HEK293 (cell line): ENCODE measurements around the gene TMEM158.

Source experiments
- EGR2 ChIP-seq: fragments of 450-650 bp; formaldehyde crosslinking; IDR thresholded peaks from 2 replicates; pipeline ENCODE4 v1.5.1; 2016; ENCODE audit warnings: low read depth, missing biosample characterization, missing genetic modification characterization
- FEZF1 ChIP-seq: fragments of 450-650 bp; formaldehyde crosslinking; IDR thresholded peaks from 2 replicates; pipeline ENCODE4 v1.5.1; 2016; ENCODE audit warnings: missing biosample characterization, missing genetic modification characterization
- PRDM1 ChIP-seq: fragments of 450-650 bp; formaldehyde crosslinking; IDR thresholded peaks from 2 replicates; pipeline ENCODE4; 2016; ENCODE audit warnings: missing biosample characterization, missing genetic modification characterization
- RBAK ChIP-seq: fragments of 450-650 bp; formaldehyde crosslinking; IDR thresholded peaks from 2 replicates; pipeline ENCODE4 v1.5.1; 2016; ENCODE audit warnings: missing biosample characterization, missing genetic modification characterization
- SCRT2 ChIP-seq: fragments of 450-650 bp; formaldehyde crosslinking; IDR thresholded peaks from 2 replicates; pipeline ENCODE4 v1.5.1; 2016; ENCODE audit warnings: missing biosample characterization, missing genetic modification characterization
- SP2 ChIP-seq: fragments of 450-650 bp; formaldehyde crosslinking; IDR thresholded peaks from 2 replicates; pipeline ENCODE4 v1.5.1; 2016; ENCODE audit warnings: missing biosample characterization, missing genetic modification characterization
- TRIM28 ChIP-seq: IDR thresholded peaks from 2 replicates; pipeline ENCODE4 v1.6.1; 2011; ENCODE audit warnings: low read length, control low read depth, borderline replicate concordance
- ZBTB17 ChIP-seq: fragments of 450-650 bp; formaldehyde crosslinking; IDR thresholded peaks from 2 replicates; pipeline ENCODE4 v1.5.1; 2016; ENCODE audit warnings: missing biosample characterization, missing genetic modification characterization
- ZFP3 ChIP-seq: fragments of 450-650 bp; formaldehyde crosslinking; IDR thresholded peaks from 2 replicates; pipeline ENCODE4 v1.5.1; 2016; ENCODE audit warnings: low read depth, missing biosample characterization, missing genetic modification characterization
- ZFP37 ChIP-seq: fragments of 450-650 bp; formaldehyde crosslinking; IDR thresholded peaks from 2 replicates; pipeline ENCODE4 v1.5.1; 2016; ENCODE audit warnings: missing biosample characterization, missing genetic modification characterization
- ZFP69B ChIP-seq: fragments of 450-650 bp; formaldehyde crosslinking; IDR thresholded peaks from 2 replicates; pipeline ENCODE4 v1.5.1; 2016; ENCODE audit warnings: missing biosample characterization, missing genetic modification characterization
- ZIC2 ChIP-seq: fragments of 450-650 bp; formaldehyde crosslinking; IDR thresholded peaks from 2 replicates; pipeline ENCODE4 v1.5.1; 2016; ENCODE audit warnings: missing biosample characterization, missing genetic modification characterization
- ZNF112 ChIP-seq: fragments of 450-650 bp; formaldehyde crosslinking; IDR thresholded peaks from 2 replicates; pipeline ENCODE4 v1.5.0; 2017; ENCODE audit warnings: missing biosample characterization, missing genetic modification characterization
- ZNF114 ChIP-seq: fragments of 450-650 bp; formaldehyde crosslinking; IDR thresholded peaks from 2 replicates; pipeline ENCODE4 v1.5.0; 2017; ENCODE audit warnings: missing biosample characterization, missing genetic modification characterization
- ZNF132 ChIP-seq: fragments of 450-650 bp; formaldehyde crosslinking; IDR thresholded peaks from 2 replicates; pipeline ENCODE4 v1.5.1; 2017; ENCODE audit warnings: missing biosample characterization, missing genetic modification characterization, borderline replicate concordance
- ZNF16 ChIP-seq: fragments of 450-650 bp; formaldehyde crosslinking; IDR thresholded peaks from 2 replicates; pipeline ENCODE4 v1.5.1; 2016; ENCODE audit warnings: low read depth, missing biosample characterization, missing genetic modification characterization
- ZNF169 ChIP-seq: fragments of 450-650 bp; formaldehyde crosslinking; IDR thresholded peaks from 2 replicates; pipeline ENCODE4 v1.5.1; 2016; ENCODE audit warnings: missing biosample characterization, missing genetic modification characterization
- ZNF19 ChIP-seq: fragments of 450-650 bp; formaldehyde crosslinking; IDR thresholded peaks from 2 replicates; pipeline ENCODE4; 2016; ENCODE audit warnings: missing biosample characterization, missing genetic modification characterization, low read depth
- ZNF2 ChIP-seq: fragments of 450-650 bp; formaldehyde crosslinking; IDR thresholded peaks from 2 replicates; pipeline ENCODE4 v1.5.1; 2016; ENCODE audit warnings: missing biosample characterization, missing genetic modification characterization
- ZNF223 ChIP-seq: fragments of 450-650 bp; formaldehyde crosslinking; IDR thresholded peaks from 2 replicates; pipeline ENCODE4 v1.5.1; 2016; ENCODE audit warnings: missing biosample characterization, missing genetic modification characterization
- ZNF416 ChIP-seq: fragments of 450-650 bp; formaldehyde crosslinking; IDR thresholded peaks from 2 replicates; pipeline ENCODE4 v1.5.1; 2016; ENCODE audit warnings: missing biosample characterization, missing genetic modification characterization
- ZNF548 ChIP-seq: fragments of 450-650 bp; formaldehyde crosslinking; IDR thresholded peaks from 2 replicates; pipeline ENCODE4 v1.5.1; 2016; ENCODE audit warnings: missing biosample characterization, missing genetic modification characterization
- ZNF624 ChIP-seq: fragments of 450-650 bp; formaldehyde crosslinking; IDR thresholded peaks from 2 replicates; pipeline ENCODE4 v1.5.1; 2017; ENCODE audit warnings: missing biosample characterization, missing genetic modification characterization
- ZNF626 ChIP-seq: fragments of 450-650 bp; sonication (Bioruptor Pico); formaldehyde crosslinking; IDR thresholded peaks from 2 replicates; pipeline ENCODE4 v1.5.1; 2018; ENCODE audit warnings: missing biosample characterization, missing genetic modification characterization, inconsistent platforms
- ZNF664 ChIP-seq: fragments of 450-650 bp; formaldehyde crosslinking; IDR thresholded peaks from 2 replicates; pipeline ENCODE4 v1.5.1; 2016; ENCODE audit warnings: missing biosample characterization, missing genetic modification characterization
- ZNF776 ChIP-seq: fragments of 450-650 bp; formaldehyde crosslinking; IDR thresholded peaks from 2 replicates; pipeline ENCODE4 v1.5.0; 2017; ENCODE audit warnings: missing biosample characterization, missing genetic modification characterization, borderline replicate concordance
- ZNF791 ChIP-seq: fragments of 450-650 bp; formaldehyde crosslinking; IDR thresholded peaks from 2 replicates; pipeline ENCODE4 v1.5.1; 2016; ENCODE audit warnings: missing biosample characterization, missing genetic modification characterization
- ZSCAN16 ChIP-seq: fragments of 450-650 bp; formaldehyde crosslinking; IDR thresholded peaks from 2 replicates; pipeline ENCODE4 v1.5.1; 2016; ENCODE audit warnings: missing biosample characterization, missing genetic modification characterization
- ZSCAN30 ChIP-seq: fragments of 450-650 bp; IDR thresholded peaks from 2 replicates; pipeline ENCODE4 v1.5.1; 2018; ENCODE audit warnings: missing biosample characterization, mild to moderate bottlenecking, missing genetic modification characterization, moderate library complexity
- TF ChIP-seq, protein P1 (sequence below): fragments of 450-650 bp; formaldehyde crosslinking; IDR thresholded peaks from 2 replicates; pipeline ENCODE4 v1.5.1; 2017; ENCODE audit warnings: missing biosample characterization, mild to moderate bottlenecking, missing genetic modification characterization, moderate library complexity
- TF ChIP-seq, protein P2 (sequence below): fragments of 450-650 bp; formaldehyde crosslinking; IDR thresholded peaks from 2 replicates; pipeline ENCODE4 v1.5.1; 2017; ENCODE audit warnings: missing biosample characterization, missing genetic modification characterization
- TF ChIP-seq, protein P3 (sequence below): fragments of 450-650 bp; formaldehyde crosslinking; IDR thresholded peaks from 2 replicates; pipeline ENCODE4 v1.5.1; 2016; ENCODE audit warnings: missing biosample characterization, missing genetic modification characterization
- TF ChIP-seq, protein P4 (sequence below): fragments of 450-650 bp; formaldehyde crosslinking; conservative IDR thresholded peaks from 2 replicates; pipeline ENCODE4 v1.5.1; 2016; ENCODE audit warnings: low read depth, missing biosample characterization, missing genetic modification characterization

The TMEM158 gene

DNA sequence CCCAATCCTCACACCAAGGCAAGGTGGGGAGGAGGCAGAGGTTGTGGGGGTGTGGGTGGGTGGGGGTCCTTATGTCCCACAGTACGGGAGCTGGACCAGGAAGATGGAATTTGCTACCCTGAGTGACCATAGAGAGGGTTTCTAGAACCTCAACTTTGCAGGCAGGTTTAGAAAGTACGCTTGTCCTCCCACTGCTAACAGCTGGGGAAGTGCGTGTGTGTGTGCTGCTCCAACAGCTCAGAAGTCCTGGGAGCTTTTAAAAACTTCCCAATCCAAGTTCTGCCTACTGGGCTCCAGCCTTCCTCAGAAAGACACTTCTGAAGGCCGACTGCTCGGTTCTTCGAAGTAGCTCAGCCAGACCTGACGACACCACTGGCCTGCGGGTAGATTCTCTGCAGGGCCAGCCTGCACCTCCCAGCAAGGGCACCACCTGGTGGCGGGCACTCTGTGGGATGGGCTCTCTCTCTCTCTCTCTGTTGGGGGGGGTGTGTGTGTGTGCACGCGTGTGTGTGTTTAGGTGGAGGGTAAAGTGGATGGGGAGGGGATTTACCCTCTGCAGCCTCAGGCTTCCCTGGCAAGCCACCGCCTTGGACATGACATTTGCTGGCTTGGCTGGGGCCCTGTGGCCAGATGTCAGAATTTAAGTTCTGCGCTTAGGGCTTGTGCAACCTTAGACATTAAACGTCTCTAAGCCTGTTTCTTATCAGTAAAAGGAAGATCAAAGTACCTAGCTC, 15.6 kb downstream of the TMEM158 start (continued):
- TF ChIP-seq EGR2 (tag by site-specific recombination) (no peak), SCRT2 (tag by site-specific recombination) (no peak), ZNF19 (no peak), ZFP3 (no peak), ZNF223 (tag by site-specific recombination) (0 out of 2 replicates have a peak, but pooled peaks have one; percentile 16), ZFP37 (0 out of 2 replicates have a peak, but pooled peaks have one; percentile 38), RBAK (tag by site-specific recombination) (no peak), ZFP69B (tag by site-specific recombination) (no peak), ZNF776 (tag by site-specific recombination) (no peak), ZNF16 (tag by site-specific recombination) (no peak), ZNF169 (no peak), TRIM28 (no peak), ZNF626 (tag by site-specific recombination) (no peak), FEZF1 (no peak), ZNF548 (no peak), ZBTB17 (peak; percentile 66; the same call in 1 of the 2 replicates), PRDM1 (no peak), SP2 (tag by site-specific recombination) (no peak), ZIC2 (tag by site-specific recombination) (peak; percentile 59), ZNF416 (tag by site-specific recombination) (no peak), ZNF114 (tag by site-specific recombination) (no peak), ZSCAN16 (tag by site-specific recombination) (no peak), ZNF791 (no peak), ZNF624 (no peak), ZNF112 (tag by site-specific recombination) (no peak), ZNF2 (peak; percentile 40; the same call in 1 of the 2 replicates), ZNF132 (tag by site-specific recombination) (no peak), ZNF664 (no peak), ZSCAN30 (no peak)
- TF ChIP-seq, protein P1, sequence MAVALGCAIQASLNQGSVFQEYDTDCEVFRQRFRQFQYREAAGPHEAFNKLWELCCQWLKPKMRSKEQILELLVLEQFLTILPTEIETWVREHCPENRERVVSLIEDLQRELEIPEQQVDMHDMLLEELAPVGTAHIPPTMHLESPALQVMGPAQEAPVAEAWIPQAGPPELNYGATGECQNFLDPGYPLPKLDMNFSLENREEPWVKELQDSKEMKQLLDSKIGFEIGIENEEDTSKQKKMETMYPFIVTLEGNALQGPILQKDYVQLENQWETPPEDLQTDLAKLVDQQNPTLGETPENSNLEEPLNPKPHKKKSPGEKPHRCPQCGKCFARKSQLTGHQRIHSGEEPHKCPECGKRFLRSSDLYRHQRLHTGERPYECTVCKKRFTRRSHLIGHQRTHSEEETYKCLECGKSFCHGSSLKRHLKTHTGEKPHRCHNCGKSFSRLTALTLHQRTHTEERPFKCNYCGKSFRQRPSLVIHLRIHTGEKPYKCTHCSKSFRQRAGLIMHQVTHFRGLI (tag by site-specific recombination), result no peak
- TF ChIP-seq, protein P2, sequence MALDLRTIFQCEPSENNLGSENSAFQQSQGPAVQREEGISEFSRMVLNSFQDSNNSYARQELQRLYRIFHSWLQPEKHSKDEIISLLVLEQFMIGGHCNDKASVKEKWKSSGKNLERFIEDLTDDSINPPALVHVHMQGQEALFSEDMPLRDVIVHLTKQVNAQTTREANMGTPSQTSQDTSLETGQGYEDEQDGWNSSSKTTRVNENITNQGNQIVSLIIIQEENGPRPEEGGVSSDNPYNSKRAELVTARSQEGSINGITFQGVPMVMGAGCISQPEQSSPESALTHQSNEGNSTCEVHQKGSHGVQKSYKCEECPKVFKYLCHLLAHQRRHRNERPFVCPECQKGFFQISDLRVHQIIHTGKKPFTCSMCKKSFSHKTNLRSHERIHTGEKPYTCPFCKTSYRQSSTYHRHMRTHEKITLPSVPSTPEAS (tag by site-specific recombination), result peak; percentile 96
- TF ChIP-seq, protein P3, sequence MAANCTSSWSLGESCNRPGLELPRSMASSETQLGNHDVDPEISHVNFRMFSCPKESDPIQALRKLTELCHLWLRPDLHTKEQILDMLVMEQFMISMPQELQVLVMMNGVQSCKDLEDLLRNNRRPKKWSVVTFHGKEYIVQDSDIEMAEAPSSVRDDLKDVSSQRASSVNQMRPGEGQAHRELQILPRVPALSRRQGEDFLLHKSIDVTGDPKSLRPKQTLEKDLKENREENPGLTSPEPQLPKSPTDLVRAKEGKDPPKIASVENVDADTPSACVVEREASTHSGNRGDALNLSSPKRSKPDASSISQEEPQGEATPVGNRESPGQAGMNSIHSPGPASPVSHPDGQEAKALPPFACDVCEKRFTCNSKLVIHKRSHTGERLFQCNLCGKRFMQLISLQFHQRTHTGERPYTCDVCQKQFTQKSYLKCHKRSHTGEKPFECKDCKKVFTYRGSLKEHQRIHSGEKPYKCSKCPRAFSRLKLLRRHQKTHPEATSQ (tag by site-specific recombination), result no peak
- TF ChIP-seq, protein P4, sequence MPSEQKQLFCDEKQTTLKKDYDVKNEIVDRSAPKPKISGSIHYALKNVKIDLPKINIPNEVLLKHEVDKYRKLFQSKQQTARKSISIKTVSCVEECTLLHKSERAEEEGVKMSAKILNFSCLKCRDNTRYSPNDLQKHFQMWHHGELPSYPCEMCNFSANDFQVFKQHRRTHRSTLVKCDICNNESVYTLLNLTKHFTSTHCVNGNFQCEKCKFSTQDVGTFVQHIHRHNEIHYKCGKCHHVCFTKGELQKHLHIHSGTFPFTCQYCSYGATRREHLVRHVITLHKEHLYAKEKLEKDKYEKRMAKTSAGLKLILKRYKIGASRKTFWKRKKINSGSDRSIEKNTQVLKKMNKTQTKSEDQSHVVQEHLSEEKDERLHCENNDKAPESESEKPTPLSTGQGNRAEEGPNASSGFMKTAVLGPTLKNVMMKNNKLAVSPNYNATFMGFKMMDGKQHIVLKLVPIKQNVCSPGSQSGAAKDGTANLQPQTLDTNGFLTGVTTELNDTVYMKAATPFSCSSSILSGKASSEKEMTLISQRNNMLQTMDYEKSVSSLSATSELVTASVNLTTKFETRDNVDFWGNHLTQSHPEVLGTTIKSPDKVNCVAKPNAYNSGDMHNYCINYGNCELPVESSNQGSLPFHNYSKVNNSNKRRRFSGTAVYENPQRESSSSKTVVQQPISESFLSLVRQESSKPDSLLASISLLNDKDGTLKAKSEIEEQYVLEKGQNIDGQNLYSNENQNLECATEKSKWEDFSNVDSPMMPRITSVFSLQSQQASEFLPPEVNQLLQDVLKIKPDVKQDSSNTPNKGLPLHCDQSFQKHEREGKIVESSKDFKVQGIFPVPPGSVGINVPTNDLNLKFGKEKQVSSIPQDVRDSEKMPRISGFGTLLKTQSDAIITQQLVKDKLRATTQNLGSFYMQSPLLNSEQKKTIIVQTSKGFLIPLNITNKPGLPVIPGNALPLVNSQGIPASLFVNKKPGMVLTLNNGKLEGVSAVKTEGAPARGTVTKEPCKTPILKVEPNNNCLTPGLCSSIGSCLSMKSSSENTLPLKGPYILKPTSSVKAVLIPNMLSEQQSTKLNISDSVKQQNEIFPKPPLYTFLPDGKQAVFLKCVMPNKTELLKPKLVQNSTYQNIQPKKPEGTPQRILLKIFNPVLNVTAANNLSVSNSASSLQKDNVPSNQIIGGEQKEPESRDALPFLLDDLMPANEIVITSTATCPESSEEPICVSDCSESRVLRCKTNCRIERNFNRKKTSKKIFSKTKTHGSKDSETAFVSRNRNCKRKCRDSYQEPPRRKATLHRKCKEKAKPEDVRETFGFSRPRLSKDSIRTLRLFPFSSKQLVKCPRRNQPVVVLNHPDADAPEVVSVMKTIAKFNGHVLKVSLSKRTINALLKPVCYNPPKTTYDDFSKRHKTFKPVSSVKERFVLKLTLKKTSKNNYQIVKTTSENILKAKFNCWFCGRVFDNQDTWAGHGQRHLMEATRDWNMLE, result no peak
